Astrocyte (in vitro differentiated cells and primary cell): ENCODE data around the gene CIZ1. TPM values are rescaled to one million over a fixed set of nuclear protein-coding genes. Genes with fewer than 3 reads are reported as not detected.

Experiments
- DNase-seq: peaks from one replicate; pipeline ENCODE4 v3.0.0-alpha.2; 2010; ENCODE audit warnings: low read depth
- FAIRE-seq: peaks from 2 replicates; lab custom pipeline; 2011; peaks lifted over from hg19 to GRCh38; lab: Jason Lieb, UNC
- H2AFZ ChIP-seq: 2 replicates; pipeline ENCODE4 v1.6.0; 2012; ENCODE audit warnings: low read depth, low read length, inconsistent platforms
- H3K27ac ChIP-seq: 2 replicates; pipeline ENCODE4 v1.5.1; 2011; ENCODE audit warnings: low read depth, low read length, inconsistent platforms
- H3K27me3 ChIP-seq: 2 replicates; pipeline ENCODE4 v1.6.0; 2011; ENCODE audit warnings: low read length, inconsistent platforms; ENCODE audit not compliant: insufficient read depth
- H3K36me3 ChIP-seq: 2 replicates; pipeline ENCODE4 v1.5.1; 2011; ENCODE audit warnings: low read length, inconsistent platforms; ENCODE audit not compliant: insufficient read depth
- H3K4me1 ChIP-seq: 2 replicates; pipeline ENCODE4 v1.5.1; 2011; ENCODE audit warnings: low read length, inconsistent platforms; ENCODE audit not compliant: insufficient read depth
- H3K4me2 ChIP-seq: 2 replicates; pipeline ENCODE4 v1.6.0; 2012; ENCODE audit warnings: low read length, inconsistent platforms
- H3K4me3 ChIP-seq: 2 replicates; pipeline ENCODE4 v1.5.1; 2011; ENCODE audit warnings: low read depth, mild to moderate bottlenecking, low read length, inconsistent platforms; ENCODE audit not compliant: insufficient read depth
- H3K79me2 ChIP-seq: 2 replicates; pipeline ENCODE4 v1.6.0; 2012; ENCODE audit warnings: mild to moderate bottlenecking, low read length, inconsistent platforms; ENCODE audit not compliant: insufficient read depth
- H3K9ac ChIP-seq: 2 replicates; pipeline ENCODE4 v1.6.0; 2012; ENCODE audit warnings: mild to moderate bottlenecking, low read length, inconsistent platforms
- H3K9me3 ChIP-seq: 2 replicates; pipeline ENCODE4 v1.5.1; 2012; ENCODE audit warnings: low read depth, mild to moderate bottlenecking, low read length, inconsistent platforms; ENCODE audit not compliant: insufficient read depth
- H4K20me1 ChIP-seq: 2 replicates; pipeline ENCODE4 v1.6.0; 2012; ENCODE audit warnings: low read length, inconsistent platforms; ENCODE audit not compliant: insufficient read depth
- H3K27ac Mint-ChIP-seq: one replicate; pipeline ENCODE4 v1.8.0; 2021; ENCODE audit warnings: mild to moderate bottlenecking, mixed read lengths; ENCODE audit not compliant: unreplicated experiment
- H3K27me3 Mint-ChIP-seq: one replicate; pipeline ENCODE4 v1.8.0; 2021; ENCODE audit warnings: low read depth, mixed read lengths; ENCODE audit not compliant: unreplicated experiment
- H3K36me3 Mint-ChIP-seq: one replicate; pipeline ENCODE4 v1.8.0; 2021; ENCODE audit warnings: low read depth, mixed read lengths; ENCODE audit not compliant: unreplicated experiment
- H3K4me1 Mint-ChIP-seq: one replicate; pipeline ENCODE4 v1.8.0; 2021; ENCODE audit warnings: low read depth, mixed read lengths; ENCODE audit not compliant: unreplicated experiment
- H3K4me3 Mint-ChIP-seq: one replicate; pipeline ENCODE4 v1.8.0; 2021; ENCODE audit warnings: mild to moderate bottlenecking, moderate library complexity, mixed read lengths; ENCODE audit not compliant: unreplicated experiment
- H3K9me3 Mint-ChIP-seq: one replicate; pipeline ENCODE4 v1.8.0; 2021; ENCODE audit warnings: mild to moderate bottlenecking, mixed read lengths; ENCODE audit not compliant: unreplicated experiment
- EZH2 ChIP-seq: IDR thresholded peaks from 2 replicates; pipeline ENCODE4 v1.6.1; 2012; ENCODE audit warnings: mild to moderate bottlenecking, low read length, inconsistent platforms; ENCODE audit not compliant: insufficient read depth
- total RNA-seq: library from RNA; stranded (reverse); gene quantifications from 2 replicates; pipeline ENCODE4 v1.2.1, GENCODE V29; 2021
- TF ChIP-seq, protein P1 (sequence below): IDR thresholded peaks from 2 replicates; pipeline ENCODE4 v1.5.1; 2011; ENCODE audit warnings: low read depth, mild to moderate bottlenecking, inconsistent platforms, low read length, moderate library complexity; ENCODE audit not compliant: insufficient read depth

Gene CIZ1
- total RNA-seq, 1 donor from 2014 or later = 117 TPM

DNA sequence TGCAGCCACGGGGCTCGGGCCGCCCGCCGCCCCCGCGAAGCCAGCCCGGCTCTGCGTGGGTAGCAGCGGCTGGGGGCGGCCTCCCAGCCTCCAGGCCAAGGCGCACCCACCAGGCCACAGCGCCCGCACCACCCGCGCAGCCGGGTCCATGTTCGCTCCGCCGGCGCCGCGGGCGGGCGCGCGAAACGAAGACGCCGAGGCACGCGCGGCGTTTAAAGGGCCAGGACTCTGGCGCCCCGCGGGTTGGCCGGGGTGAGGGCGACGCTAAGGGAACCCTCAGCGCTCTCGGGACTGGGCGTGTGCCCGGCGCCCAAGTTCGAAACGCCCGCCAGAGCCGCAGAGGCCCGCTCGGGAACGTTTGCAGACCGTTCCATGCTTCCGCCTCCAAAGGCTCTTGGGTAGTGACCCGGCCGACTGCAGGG is 63.8 kb downstream of the CIZ1 start, which contains the start of gene PTGES2:
Gene PTGES2, minus strand, starts transcription at position 162 of the 422 bp plus-strand sequence. Its CDS starts 12 bp downstream, at position 150.
- peaks cover 23% of the 10 kb centered on the region for H4K20me1 ChIP-seq
- H3K79me2 ChIP-seq = peaks cover 32% of the 10 kb centered on the region
- no peaks in the 10 kb centered on the region for H3K27me3 ChIP-seq
- TF ChIP-seq EZH2 = no peak
- TF ChIP-seq, protein P1, sequence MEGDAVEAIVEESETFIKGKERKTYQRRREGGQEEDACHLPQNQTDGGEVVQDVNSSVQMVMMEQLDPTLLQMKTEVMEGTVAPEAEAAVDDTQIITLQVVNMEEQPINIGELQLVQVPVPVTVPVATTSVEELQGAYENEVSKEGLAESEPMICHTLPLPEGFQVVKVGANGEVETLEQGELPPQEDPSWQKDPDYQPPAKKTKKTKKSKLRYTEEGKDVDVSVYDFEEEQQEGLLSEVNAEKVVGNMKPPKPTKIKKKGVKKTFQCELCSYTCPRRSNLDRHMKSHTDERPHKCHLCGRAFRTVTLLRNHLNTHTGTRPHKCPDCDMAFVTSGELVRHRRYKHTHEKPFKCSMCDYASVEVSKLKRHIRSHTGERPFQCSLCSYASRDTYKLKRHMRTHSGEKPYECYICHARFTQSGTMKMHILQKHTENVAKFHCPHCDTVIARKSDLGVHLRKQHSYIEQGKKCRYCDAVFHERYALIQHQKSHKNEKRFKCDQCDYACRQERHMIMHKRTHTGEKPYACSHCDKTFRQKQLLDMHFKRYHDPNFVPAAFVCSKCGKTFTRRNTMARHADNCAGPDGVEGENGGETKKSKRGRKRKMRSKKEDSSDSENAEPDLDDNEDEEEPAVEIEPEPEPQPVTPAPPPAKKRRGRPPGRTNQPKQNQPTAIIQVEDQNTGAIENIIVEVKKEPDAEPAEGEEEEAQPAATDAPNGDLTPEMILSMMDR = no peak
- Mint-ChIP-seq H3K36me3 (peaks cover 2% of the 10 kb centered on the region), H3K27me3 (peaks cover 3% of the 10 kb centered on the region), H3K27ac (peak within 1 kb of the TSS; percentile 99), H3K4me1 (peaks cover 5% of the 10 kb centered on the region), H3K9me3 (no peaks in the 10 kb centered on the region), H3K4me3 (peak within 1 kb of the TSS; percentile 98)
- DNase-seq (peak; percentile 70), FAIRE-seq (no peak)
- H3K27ac ChIP-seq = peak within 1 kb of the TSS; percentile 97
- H3K4me1 ChIP-seq = peaks cover 12% of the 10 kb centered on the region
- H3K4me3 ChIP-seq = peak within 1 kb of the TSS; percentile 98
- H2AFZ ChIP-seq = peak within 1 kb of the TSS; percentile 99
- H3K9me3 ChIP-seq = no peaks in the 10 kb centered on the region
- H3K36me3 ChIP-seq = peaks cover 3% of the 10 kb centered on the region
- peak within 1 kb of the TSS; percentile 100 for H3K4me2 ChIP-seq
- H3K9ac ChIP-seq = peak within 1 kb of the TSS; percentile 91

DNA sequence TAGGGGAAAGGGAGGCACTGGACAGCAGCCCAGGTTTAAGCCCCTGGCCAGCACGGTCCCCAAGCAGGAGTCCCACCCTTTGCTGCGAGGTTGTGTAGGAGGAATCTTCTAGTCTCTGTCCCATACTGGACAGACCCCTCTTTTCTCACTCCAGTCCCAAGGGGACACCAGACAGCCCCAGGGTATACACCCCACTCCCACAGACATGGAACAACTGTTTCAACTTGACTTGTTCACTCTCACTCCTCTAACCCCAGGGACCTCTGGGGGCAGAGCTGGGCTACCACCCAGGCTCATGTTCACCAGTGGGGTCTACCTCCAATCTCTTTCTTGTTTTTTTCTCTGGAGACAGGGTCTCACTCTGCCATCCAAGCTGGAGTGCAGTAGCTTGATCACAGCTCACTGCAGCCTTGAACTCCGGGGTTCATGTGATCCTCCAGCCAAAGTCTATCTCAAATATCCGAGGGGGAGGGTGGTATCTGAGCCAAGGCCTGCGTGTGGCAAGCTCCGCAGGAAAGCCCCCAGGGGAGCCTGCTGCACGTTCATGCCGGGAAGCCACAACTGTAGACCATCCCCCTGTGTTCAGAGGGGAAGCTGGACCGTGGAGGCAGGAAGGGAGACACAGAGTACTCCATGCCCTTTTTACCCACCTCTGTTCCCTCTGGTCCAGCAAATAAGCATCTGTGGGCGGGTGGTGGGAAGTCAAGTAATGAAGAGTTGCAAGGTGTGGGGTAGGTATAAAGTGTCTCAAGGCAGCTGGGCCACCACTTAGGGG is 65.6 kb downstream of the CIZ1 start:
- Histone ChIP-seq H3K4me1 (peaks cover 12% of the 10 kb centered on the region), H4K20me1 (peaks cover 23% of the 10 kb centered on the region), H3K9ac (peak overlapping the region; percentile 49), H2AFZ (no peak overlapping the region), H3K27me3 (no peaks in the 10 kb centered on the region), H3K36me3 (peaks cover 3% of the 10 kb centered on the region), H3K79me2 (peaks cover 32% of the 10 kb centered on the region), H3K27ac (no peak overlapping the region), H3K4me3 (peak overlapping the region; percentile 24), H3K4me2 (peak overlapping the region; percentile 100), H3K9me3 (no peaks in the 10 kb centered on the region)
- no peak for TF ChIP-seq EZH2
- TF ChIP-seq, protein P1 = no peak
- H3K4me1 Mint-ChIP-seq = peaks cover 5% of the 10 kb centered on the region
- FAIRE-seq = no peak
- peak overlapping the region; percentile 86 for H3K4me3 Mint-ChIP-seq
- H3K36me3 Mint-ChIP-seq = peaks cover 2% of the 10 kb centered on the region
- no peak for DNase-seq
- no peaks in the 10 kb centered on the region for H3K9me3 Mint-ChIP-seq
- no peak overlapping the region for H3K27ac Mint-ChIP-seq
- H3K27me3 Mint-ChIP-seq = no peaks in the 10 kb centered on the region
